Activated T-helper 1 cell treated with anti-CD3 and anti-CD28 coated beads, Interleukin-2, amount 50 U/mL, for 16 hours (primary cell): ENCODE results near the gene ARMC2.
"Not testable (repeated sequence)": the region's sequence is repeated elsewhere in the genome, so short reads cannot be mapped to it uniquely, and the experiment has no call there.

Experiments used
- DNase-seq, 2 donors: peaks; one replicate each; pipeline ENCODE4 v3.0.0-alpha.2; 2020; ENCODE audit warnings: low read depth in 1 of 2, low spot score in 1 of 2

ARMC2 gene, protein sequence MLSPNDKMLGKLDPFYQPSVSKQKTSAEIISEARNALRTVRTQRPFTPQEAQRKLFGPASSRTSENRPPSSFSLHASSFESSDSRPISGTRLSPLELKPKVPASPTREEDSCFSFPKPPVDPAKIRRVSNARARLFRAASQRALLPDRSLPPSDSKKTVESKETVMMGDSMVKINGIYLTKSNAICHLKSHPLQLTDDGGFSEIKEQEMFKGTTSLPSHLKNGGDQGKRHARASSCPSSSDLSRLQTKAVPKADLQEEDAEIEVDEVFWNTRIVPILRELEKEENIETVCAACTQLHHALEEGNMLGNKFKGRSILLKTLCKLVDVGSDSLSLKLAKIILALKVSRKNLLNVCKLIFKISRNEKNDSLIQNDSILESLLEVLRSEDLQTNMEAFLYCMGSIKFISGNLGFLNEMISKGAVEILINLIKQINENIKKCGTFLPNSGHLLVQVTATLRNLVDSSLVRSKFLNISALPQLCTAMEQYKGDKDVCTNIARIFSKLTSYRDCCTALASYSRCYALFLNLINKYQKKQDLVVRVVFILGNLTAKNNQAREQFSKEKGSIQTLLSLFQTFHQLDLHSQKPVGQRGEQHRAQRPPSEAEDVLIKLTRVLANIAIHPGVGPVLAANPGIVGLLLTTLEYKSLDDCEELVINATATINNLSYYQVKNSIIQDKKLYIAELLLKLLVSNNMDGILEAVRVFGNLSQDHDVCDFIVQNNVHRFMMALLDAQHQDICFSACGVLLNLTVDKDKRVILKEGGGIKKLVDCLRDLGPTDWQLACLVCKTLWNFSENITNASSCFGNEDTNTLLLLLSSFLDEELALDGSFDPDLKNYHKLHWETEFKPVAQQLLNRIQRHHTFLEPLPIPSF

DNA sequence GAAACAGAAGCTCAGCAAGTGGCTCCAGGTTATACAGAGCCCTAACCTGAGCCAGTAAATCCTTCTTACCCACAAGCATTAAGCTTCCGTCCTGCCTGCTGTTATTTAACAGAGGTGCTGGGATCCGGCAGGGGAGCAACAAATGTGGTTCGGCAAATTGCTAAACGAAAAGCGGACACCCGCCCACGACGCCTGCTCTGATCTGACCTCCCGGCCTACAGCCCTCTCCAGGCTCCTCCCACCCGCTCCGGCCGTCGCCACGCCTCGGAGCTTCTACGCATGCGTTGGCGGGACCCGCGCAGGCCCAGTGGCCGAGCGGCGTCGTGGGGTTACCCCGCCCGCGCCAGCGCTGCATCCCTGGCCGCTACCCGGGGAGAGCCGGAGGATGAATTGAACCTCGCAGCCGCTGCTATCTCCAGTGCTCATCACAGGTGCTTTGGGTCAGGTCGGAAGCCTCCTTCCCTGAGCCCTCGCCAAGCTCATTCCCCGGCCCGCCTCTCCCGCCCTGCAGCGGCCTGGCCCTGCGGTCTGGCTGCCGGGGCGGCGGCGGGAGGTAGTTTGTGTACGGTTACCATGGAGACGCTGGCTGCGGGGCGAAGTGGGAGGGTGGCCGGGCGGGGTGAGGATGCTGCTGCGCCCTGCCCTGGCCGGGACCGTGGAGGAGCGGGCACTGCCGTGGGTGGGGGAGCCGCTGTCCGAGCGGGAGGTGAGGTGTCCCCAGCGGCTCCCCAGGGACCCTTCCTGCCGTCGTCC lies at the start of gene ARMC2:
TSS of gene ARMC2 (plus strand) at position 307 of the 753 bp plus-strand sequence. CDS start 5,846 bp downstream, outside the sequence.
- DNase-seq: peak; percentile 68 to 81

DNA sequence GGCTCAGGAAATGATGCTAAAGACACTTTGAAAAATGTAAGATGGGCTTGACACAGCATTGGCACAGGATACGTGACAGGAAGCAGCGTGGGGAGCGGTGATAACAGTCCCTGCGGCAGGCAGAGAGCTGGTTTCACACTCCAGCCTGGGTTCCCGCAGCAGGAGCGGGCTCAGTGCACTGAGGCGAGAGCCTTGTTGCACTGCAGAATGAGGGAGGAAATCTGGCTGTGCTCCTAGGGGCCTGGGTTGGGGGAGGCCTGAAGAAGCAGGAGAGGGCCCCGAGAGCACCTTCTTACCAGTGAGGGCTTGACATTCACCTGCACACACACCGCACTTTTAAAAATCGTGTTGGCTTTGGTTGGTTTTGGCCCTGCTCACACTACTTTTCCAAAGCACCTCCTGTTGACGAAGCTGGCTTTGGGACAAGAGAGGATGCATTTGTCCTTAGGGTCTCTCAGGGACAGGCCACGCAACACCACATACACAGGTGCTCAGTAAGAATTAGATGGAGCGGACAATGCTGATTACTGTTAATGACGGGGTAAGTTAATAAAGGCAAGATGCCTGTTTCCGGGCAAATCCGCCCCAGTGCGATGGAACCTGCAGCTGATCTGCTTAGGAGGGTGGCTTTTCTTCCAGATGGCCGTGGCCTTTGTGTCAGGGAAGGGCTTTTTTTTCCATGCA lies 49.4 kb upstream of the ARMC2 start:
- peak in 1 of 2 donors; percentile 27 for DNase-seq

DNA sequence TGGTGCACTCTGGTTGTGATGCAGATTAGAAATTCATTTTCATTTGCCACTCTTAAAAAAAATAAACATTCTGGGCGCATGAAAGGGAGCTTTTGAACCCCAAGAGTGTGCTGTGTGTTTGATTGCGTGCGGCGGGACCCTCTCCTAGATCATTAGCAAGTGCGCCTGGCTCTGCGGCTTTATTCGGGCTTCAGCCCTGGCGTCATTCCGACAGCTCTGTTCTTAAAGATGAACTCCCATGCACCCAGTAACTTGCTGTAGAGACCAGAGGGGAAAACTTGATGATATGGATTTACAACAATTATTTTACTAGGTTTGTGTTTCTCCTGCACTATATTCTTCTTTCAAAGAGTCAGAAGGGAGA lies 48.9 kb upstream of the ARMC2 start:
- DNase-seq: no peak

DNA sequence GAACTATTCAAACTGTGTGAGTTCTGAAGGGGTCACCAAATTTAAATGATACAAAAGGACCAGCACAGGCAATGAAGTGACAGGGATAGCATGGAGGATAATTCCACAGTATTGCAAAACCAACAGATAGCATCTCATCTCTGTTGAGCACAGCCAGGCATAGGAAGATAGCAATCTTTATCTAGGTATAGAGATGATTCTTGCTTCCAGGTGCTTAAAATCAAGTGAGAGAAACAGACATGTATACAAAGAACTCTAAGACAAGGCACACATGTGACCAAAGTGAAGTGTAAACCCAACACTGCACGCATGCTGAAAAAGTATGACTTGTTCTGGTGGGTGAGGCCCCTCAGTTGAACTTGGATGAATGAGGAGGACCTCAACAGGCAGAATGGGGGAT lies 48.4 kb upstream of the ARMC2 start:
- DNase-seq: no peak

DNA sequence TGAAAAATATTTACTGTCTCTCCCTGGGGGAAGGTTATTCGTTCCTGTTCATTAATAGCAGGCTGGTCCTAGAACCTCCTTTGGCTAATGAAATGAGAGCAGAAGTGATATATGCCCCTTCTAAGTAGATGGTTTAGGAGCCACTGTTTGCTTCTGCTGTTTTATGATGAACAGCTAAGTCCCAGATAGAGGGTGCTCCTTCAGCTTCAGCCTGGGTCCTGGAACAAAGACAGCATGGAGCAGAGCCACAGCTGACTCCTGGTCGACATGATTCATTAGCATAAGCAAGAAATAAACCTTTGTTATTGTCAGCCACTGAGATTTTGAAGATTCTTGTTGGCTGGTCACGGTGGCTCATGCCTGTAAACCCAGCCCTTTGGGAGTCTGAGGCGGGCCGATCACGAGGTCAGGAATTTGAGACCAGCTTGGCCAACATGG lies 47.8 kb upstream of the ARMC2 start:
- DNase-seq: no peak

DNA sequence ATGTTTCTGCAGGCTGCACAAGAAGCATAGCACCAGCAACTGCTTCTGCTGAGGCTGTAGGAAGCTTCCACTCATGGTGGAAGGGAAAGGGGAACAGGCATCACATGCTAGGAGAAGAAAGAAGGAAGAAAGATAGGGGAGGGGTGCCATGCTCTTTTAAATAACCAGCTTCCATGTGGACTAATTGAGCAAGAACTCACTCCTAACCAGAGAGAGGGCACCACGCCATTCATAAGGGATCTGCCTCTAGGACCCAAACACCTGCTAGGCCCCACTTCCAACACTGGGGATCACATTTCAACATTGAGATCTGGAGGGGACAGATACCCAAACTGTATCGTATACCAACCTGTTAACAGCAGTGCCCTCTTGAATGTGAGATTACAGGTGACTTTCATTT lies 46.9 kb upstream of the ARMC2 start:
- no peak for DNase-seq

DNA sequence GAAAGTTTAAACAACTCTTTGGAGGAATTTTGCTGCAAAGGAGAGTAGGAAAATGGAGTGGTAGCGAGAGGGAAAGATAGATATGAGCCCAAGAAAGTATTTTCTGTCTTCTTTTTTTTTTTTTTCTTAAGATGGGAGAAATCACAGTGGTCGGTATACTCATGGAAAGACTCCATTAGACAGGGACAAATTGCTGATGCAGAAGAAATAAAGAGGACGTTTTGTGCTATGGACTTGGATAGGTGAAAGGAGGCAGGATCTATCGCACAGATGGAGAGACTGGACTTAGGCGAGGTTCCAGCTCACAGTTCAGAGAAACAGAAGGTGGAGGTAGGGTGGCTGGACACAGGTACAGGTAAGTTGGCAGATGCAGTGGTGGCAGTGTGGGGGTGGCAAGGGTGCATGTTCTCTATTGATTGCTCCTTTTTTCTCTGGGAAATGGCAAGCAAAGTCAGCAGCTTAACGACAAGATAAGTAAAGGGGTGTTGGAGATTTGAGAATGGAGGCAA lies 44.2 kb upstream of the ARMC2 start:
- no peak for DNase-seq

DNA sequence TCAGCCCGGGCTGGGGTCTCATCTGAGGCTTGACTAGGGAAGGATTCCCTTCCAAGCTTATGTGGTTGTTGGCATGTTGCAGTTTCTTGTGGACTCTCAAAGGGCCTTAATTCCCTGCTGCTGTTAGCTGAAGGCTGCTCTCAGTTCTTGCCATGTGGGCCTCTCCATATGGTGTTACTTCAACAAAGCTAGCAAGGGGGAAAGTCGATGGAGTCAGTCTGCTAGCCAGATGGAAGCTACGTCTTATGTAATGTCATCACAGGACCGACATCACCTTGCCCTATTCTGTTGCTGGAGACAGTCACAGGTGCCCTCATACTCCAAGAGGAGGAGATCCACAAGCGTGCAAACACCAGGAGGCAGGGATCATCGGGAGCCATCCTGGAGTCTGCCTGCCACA lies 43.3 kb upstream of the ARMC2 start:
- DNase-seq: no peak

DNA sequence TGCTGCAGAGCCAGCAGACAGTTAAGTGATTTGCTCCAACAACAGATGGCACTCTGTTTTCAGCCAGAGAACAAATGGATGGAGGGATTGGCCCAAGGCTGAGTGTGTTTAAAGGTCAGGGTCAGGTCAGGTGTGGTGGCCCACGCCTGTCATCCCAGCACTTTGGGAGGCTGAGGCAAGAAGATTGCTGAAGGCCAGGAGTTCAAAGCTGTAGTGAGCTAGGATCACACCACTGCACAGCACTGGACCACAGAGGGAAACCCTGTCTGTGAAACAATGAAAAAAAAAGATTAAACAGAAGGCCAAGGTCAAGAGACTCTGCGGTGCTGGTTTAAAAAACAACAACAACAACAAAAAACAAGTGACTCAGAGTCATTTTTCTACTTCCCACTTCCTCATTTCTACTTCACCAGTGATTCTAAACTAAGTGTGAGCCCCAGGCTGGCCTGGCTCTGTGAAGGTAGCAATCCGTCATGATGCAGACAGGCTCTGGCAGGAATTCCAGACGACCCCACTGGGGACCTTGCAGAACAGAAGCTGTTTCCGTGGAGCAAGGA lies 42.5 kb upstream of the ARMC2 start:
- no peak for DNase-seq

DNA sequence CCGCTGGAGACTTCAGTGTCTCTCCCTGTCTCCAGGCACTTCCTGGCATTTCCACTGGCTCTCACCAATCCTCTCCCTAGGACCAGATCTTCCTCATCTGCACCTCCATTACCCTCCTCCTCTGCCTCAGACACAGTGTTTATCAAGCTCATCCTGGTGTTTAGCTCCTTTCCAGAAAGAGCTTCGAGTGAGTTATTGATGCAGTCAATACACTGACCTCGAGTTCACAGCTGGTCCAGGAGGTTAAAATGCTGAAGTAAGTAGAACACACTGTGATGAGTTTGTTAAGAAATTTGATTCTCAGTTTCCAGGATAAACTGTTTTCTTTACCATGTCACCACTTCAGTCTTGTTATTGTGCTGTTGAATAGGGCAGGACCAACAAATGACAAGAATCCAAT lies 42.1 kb upstream of the ARMC2 start:
- DNase-seq: no peak

DNA sequence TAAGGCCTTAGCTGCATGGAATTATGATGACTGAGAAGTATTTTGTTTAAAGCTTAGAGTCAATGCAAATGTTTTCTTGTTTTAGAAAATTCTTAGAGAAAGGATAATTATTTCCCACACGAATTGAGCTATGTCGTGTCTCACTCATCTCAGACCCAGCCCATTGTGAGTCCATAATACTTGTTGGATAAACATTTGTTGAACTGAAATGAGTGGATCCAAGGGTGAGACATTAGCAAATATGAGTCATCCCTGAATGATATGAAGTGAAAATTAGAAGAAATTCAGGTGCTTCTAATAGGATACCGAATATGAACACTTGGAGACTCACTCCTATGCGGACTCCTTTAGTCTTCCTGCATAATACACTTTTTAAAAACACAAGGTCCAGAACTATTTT lies 41.6 kb upstream of the ARMC2 start:
- DNase-seq: no peak

DNA sequence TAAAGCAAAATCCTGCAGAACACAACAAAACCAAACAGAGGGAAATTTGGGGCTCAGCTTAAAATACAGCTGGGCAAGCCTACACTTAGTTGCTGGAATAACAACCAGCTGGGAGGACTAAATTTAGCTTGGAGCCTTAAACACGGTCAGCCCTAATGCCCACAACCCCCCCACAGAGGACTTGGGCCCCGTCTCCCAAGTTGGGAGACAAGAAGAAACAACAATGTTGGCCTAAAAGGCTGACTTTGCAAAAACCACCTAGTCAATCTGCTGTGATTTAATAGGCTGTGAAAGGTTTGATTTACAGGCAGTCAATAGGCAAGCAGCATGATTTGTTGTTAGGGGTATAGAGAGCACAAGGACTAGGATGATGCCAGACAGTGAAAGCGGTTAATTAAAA lies 40.3 kb upstream of the ARMC2 start:
- DNase-seq: no peak

DNA sequence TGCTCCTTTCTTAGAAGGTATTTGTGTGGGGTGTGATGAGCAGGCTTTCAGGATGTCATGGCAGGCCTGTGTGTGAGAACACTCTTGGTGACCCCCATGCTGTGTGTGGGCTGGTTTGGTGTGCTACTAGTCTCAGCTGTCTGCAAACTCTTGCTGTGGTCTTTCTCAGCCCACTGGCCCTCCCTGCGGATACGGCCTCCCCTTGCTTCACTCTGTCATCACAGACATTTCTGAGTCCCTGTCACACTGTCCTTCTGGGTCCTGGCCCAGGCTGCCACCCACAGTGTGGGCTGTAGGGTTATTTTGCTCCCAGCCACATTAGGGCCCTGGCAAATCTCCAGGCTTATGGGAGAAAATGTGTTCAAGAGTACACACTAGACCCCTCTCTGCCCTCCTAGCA lies 39.0 kb upstream of the ARMC2 start:
- no peak for DNase-seq

DNA sequence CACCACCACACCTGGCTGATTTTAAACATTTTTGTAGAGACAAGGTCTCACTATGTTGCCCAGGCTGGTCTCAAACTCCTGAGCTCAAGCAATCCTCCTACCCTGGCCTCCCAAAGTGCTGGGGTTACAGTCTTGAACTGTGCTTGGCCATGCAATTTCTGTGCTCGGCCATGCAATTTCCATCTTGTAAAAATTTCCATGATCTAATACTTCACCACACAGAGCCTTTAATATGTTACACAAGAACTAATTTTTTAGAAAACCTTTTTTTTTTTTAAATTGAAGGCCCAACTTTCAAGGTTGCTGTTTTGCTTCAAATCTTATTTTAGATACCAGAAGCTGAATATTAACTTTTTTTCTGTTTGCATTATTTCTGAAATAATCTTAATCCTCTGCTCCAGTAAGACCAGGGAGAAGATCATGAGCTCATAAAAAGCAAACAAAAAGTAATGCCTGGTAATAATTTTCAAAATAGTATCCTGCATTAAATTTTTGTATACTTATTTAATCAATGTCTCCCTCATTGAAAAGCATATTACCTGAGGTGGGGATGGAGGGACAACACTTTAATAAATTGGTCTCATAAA lies 38.1 kb upstream of the ARMC2 start:
- DNase-seq: no peak

DNA sequence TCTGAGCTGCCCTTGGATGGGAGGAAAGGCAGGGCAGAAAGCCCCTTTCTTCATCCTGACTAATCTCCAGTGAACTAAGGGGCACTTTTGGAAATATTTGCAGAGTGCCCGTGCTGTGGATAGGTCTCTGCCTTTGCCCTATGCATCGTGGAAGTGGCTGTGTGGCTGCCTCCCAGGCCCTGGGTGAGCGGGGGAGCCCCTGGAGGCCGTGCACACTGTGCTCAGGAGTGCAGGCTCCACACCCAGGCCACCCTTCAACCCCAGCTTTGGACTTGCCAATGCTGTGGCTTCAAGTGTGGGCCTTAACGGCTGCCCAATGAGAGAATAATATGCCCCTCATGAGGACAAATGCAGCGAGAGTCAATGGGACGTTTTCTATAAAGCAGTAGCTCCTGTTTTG lies 36.7 kb upstream of the ARMC2 start:
- no peak for DNase-seq

DNA sequence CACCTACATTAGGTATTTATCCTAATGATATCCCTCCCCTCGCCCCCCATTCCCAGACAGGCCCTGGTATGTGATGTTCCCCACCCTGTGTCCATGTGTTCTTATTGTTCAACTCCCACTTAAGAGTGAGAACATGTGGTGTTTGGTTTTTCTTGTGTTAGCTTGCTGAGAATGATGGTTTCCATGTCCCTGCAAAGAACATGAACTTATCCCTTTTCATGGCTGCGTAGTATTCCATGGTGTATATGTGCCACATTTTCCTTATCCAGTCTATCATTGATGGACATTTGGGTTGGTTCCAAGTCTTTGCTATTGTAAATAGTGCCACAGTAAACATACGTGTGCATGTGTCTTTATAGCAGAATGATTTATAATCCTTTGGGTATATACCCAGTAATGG lies 35.0 kb upstream of the ARMC2 start:
- DNase-seq: not testable (repeated sequence)

DNA sequence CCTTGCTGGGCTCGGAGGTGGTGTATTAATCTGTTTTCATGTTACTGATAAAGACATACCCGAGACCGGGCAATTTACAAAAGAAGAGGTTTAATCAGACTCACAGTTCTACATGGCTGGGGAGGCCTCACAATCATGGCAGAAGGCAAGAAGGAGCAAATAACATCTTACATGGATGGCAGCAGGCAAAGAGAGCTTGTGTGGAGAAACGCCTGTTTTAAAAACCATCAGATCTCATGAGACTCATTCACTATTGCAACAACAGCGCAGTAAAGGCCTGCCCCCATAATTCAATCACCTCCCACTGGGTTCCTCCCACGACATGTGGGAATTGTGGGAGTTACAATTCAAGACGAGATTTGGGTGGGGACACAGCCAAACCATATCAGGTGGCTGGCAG lies 30.9 kb upstream of the ARMC2 start:
- not testable (repeated sequence) for DNase-seq

DNA sequence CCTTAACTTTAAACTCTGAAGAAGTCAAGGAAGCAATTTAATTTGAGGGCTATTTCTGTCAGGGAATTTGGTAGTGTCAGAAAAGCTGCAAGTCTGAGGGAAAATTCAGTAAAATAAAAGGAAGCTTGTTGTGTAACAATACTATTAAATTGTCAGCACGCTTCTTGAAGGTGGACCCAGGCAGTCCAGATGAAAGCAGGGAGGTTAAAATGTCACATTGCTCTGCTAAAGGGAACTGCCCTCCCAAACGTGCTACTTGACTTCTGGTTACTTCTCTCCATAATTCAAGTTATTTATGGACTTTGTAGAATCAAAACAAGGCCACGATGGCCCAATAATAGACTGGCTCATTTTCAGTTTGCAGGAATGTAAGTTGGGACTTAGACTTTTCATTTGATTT lies 28.2 kb upstream of the ARMC2 start:
- DNase-seq: no peak

DNA sequence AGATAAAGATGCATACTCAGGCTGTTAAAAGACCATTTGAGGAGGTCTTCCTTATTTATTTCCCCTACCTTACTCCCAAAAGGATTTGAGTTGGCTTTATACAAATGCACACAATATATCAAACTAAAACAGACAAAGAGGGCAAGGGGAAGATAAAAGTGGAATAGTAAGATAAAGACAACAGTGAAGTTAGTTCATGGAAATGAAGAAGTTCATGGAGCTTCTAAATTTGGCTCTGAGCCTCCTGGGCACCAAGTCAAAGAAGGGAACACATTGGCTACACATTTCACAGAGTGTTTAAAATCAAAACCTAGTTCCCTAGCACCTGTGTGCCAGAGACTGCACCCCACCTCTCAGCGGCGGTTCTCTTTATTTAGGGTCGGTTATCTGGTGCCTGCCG lies 25.8 kb upstream of the ARMC2 start:
- DNase-seq: no peak

DNA sequence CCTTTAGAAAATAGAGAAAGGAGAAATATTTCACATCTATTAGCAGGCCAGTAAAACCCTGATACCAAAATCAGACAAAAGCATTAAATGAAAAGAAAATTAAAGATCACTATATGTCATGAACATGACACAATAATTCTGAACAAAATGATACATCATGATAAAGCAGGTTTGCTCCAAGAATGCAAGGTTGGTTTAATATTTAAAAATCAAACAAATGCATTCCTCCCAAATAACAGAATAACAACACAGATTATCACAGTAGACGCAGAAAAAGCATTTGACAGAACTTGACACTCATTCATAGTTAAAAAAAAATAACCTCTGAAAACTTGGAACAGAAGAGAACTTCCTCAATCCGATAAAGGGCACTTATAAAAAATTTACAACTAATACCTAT lies 22.9 kb upstream of the ARMC2 start:
- DNase-seq: no peak
